A673 (cell line): ENCODE measurements around the gene SYCP1. TPM values are rescaled to one million over a fixed set of nuclear protein-coding genes. Genes with fewer than 3 reads are reported as not detected.
"Not testable (repeated sequence)": the region's sequence is repeated elsewhere in the genome, so short reads cannot be mapped to it uniquely, and the experiment has no call there.

ENCODE experiments used
- BruUV-seq: library from RNA; stranded (reverse); fragments of 400-500 nt; replicated peaks from 2 replicates; lab custom pipeline; 2021; lab: Mats Ljungman, UMichigan
- CTCF ChIA-PET: fragments of 300-600 bp; sonication (Branson Sonifier 250); formaldehyde crosslinking; loops from one replicate; lab custom pipeline; 2022; ENCODE audit warnings: antibody characterized with exemption; lab: Charles Lee
- POLR2A ChIA-PET: fragments of 300-600 bp; sonication (Branson Sonifier 250); formaldehyde crosslinking; loops from one replicate; lab custom pipeline; 2022; ENCODE audit warnings: antibody characterized with exemption; ENCODE audit not compliant: low non-redundant PET; lab: Charles Lee
- DNase-seq: peaks from one replicate; pipeline ENCODE4 v3.0.0-alpha.2; 2015; ENCODE audit warnings: low spot score
- H3K27ac ChIP-seq: fragments of 200-600 bp; sonication (generic); 2 replicates; pipeline ENCODE4 v1.5.1; 2016; ENCODE audit warnings: mixed run types, low read depth, mild to moderate bottlenecking, mixed read lengths, antibody characterized with exemption, low read length; ENCODE audit not compliant: poor library complexity, severe bottlenecking
- H3K27me3 ChIP-seq: fragments of 200-600 bp; sonication (generic); replicated peaks from 2 replicates; pipeline ENCODE4 v1.6.1; 2017; ENCODE audit warnings: mixed run types, low read depth, mild to moderate bottlenecking, mixed read lengths, antibody characterized with exemption, low read length; ENCODE audit not compliant: insufficient read depth, poor library complexity
- H3K36me3 ChIP-seq: fragments of 200-600 bp; sonication (generic); 2 replicates; pipeline ENCODE4 v1.6.1; 2016; ENCODE audit warnings: mixed run types, mild to moderate bottlenecking, mixed read lengths, antibody characterized with exemption, low read length; ENCODE audit not compliant: insufficient read depth, poor library complexity, severe bottlenecking
- H3K4me1 ChIP-seq: fragments of 200-600 bp; sonication (generic); 2 replicates; pipeline ENCODE4 v1.6.1; 2017; ENCODE audit warnings: mixed run types, mild to moderate bottlenecking, mixed read lengths, antibody characterized with exemption, low read length; ENCODE audit not compliant: insufficient read depth, poor library complexity, severe bottlenecking
- H3K4me3 ChIP-seq: fragments of 200-600 bp; sonication (generic); 2 replicates; pipeline ENCODE4 v1.5.1; 2016; ENCODE audit warnings: low read depth, mixed run types, mild to moderate bottlenecking, mixed read lengths, low read length; ENCODE audit not compliant: poor library complexity, severe bottlenecking
- H3K9me3 ChIP-seq: fragments of 200-600 bp; sonication (generic); 2 replicates; pipeline ENCODE4 v1.6.1; 2016; ENCODE audit warnings: mixed run types, low read depth, mild to moderate bottlenecking, mixed read lengths, antibody characterized with exemption, low read length; ENCODE audit not compliant: poor library complexity, severe bottlenecking
- CTCF ChIP-seq: fragments of 300-800, 200-600 bp; sonication (generic); conservative IDR thresholded peaks from 2 replicates; pipeline ENCODE4 v1.5.1; 2017; ENCODE audit warnings: low read depth, mild to moderate bottlenecking, antibody characterized with exemption, low read length, moderate library complexity, mixed read lengths
- EZH2 ChIP-seq: fragments of 200-600 bp; sonication (generic); IDR thresholded peaks from 2 replicates; pipeline ENCODE4 v1.6.1; 2017; ENCODE audit warnings: borderline replicate concordance, low read depth, mild to moderate bottlenecking, mixed read lengths, antibody characterized with exemption, low read length; ENCODE audit not compliant: poor library complexity, severe bottlenecking
- intact Hi-C: fragments of 100-400 bp; cut with micrococcal nuclease; formaldehyde crosslinking; loops from one replicate; pipeline ENCODE4 v1.10.0; 2022; ENCODE audit not compliant: unreplicated experiment
- total RNA-seq: library from RNA; stranded (reverse); gene quantifications from 2 replicates; pipeline ENCODE4 v1.2.3, GENCODE V29; 2021

Gene SYCP1
- total RNA-seq, 1 experiment from 2014 or later: 0.41 TPM

DNA sequence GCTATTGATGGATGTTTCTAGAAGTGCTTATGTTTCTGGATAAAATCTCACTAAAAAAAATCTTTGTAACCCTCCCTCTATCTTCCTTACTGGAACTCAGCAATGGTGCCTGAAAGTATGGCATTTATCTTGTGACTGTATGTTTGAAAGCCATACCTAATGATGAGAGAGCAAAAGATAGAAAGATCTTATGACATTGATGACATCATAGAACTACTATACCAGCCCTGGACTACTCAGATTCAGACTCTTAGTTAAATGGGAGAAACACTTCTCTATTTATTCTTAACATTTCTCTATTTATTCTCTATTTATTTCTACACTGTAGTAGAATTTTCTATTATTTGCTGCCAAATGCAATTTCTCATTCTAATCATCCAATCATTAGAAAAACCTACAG lies 32.7 kb upstream of the SYCP1 start:
- H3K36me3 ChIP-seq: no peaks in the 10 kb centered on the region
- no peaks in the 10 kb centered on the region for H3K9me3 ChIP-seq
- DNase-seq: no peak
- TF ChIP-seq CTCF: no peak
- TF ChIP-seq EZH2: no peak
- no peaks in the 10 kb centered on the region for H3K4me1 ChIP-seq
- BruUV-seq: no TSS peak
- ChIA-PET POLR2A (no interaction called here), CTCF (no interaction called here)
- intact Hi-C loops: no loop called here
- no peak overlapping the region for H3K4me3 ChIP-seq
- H3K27ac ChIP-seq: no peak overlapping the region
- H3K27me3 ChIP-seq: no peaks in the 10 kb centered on the region

GRCh38 chr1:114828251-114828650 lies 26.4 kb upstream of the SYCP1 start:
- TF ChIP-seq EZH2: no peak
- TF ChIP-seq CTCF: no peak
- Histone ChIP-seq H3K9me3 (no peaks in the 10 kb centered on the region), H3K27ac (no peak overlapping the region), H3K4me1 (no peaks in the 10 kb centered on the region), H3K36me3 (no peaks in the 10 kb centered on the region), H3K27me3 (no peaks in the 10 kb centered on the region), H3K4me3 (no peak overlapping the region)
- POLR2A ChIA-PET: no interaction called here
- no peak for DNase-seq
- CTCF ChIA-PET: no interaction called here
- BruUV-seq: no TSS peak
- intact Hi-C loops: no loop called here

GRCh38 chr1:114830075-114830474 lies 24.6 kb upstream of the SYCP1 start:
- BruUV-seq, H3K4me1 ChIP-seq, H3K4me3 ChIP-seq, H3K27me3 ChIP-seq, intact Hi-C loops, H3K9me3 ChIP-seq, DNase-seq, H3K36me3 ChIP-seq, H3K27ac ChIP-seq, POLR2A ChIA-PET, CTCF ChIA-PET: not testable (repeated sequence)

DNA sequence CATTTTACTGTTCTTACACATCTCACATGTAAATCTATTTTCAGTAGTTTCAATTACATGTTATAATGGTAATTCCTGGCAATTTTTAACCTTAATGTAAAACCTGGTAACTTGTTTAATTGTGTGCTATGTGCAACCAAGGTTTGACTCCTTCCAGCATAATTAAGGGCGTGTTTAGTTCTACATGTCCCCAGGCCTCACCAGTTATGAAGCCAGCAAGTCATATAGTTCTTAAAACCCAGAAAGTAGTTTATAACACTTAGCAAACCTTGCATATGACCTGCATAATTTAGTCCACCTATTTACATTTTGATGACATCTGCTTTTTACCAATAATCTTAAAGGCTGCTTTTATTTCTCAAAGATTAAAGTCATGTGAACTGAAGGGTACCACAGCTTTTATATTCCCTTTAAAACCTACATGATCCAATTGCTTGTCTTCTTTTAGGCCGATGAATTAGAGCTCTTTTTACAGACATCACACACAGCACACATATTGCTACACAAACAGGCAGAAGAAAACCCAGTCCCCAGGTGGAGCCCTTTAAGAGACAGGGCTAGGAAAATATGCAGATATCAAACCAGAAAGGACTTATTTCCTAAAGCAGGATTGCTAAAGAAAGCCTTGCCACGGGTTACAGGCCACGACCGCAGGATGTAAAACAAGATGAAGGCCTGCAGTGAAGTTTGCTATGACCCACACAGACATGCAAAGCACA lies 23.2 kb upstream of the SYCP1 start:
- no TSS peak for BruUV-seq
- DNase-seq: no peak
- CTCF ChIA-PET: no interaction called here
- Histone ChIP-seq H3K27me3 (no peaks in the 10 kb centered on the region), H3K27ac (no peak overlapping the region), H3K4me3 (no peak overlapping the region), H3K9me3 (no peaks in the 10 kb centered on the region), H3K36me3 (no peaks in the 10 kb centered on the region), H3K4me1 (no peaks in the 10 kb centered on the region)
- POLR2A ChIA-PET: no interaction called here
- no peak for TF ChIP-seq CTCF
- TF ChIP-seq EZH2: no peak
- intact Hi-C loops: no loop called here
